Cardiac muscle cell (in vitro differentiated cells and primary cell): Measurements from ENCODE around the gene NARS2. TPM values are rescaled to one million over a fixed set of nuclear protein-coding genes. Genes with fewer than 3 reads are reported as not detected.

Source experiments
- DNase-seq, 2 donors: peaks; one replicate each; pipeline versions ENCODE4 v3.0.0 to v3.0.0-alpha.2; 2010 to 2017; ENCODE audit warnings: low read depth in 1 of 2, low spot score in 1 of 2
- H3K27ac ChIP-seq: fragments of 200-600 bp; sonication (generic); 2 replicates; pipeline ENCODE4 v1.5.1; 2016
- H3K27me3 ChIP-seq: fragments of 200-600 bp; sonication (generic); 2 replicates; pipeline ENCODE4 v1.6.0; 2016; ENCODE audit warnings: control low read depth
- H3K36me3 ChIP-seq: fragments of 200-600 bp; sonication (generic); 2 replicates; pipeline ENCODE4 v1.5.1; 2016; ENCODE audit warnings: control low read depth
- H3K4me1 ChIP-seq: fragments of 200-600 bp; sonication (generic); 2 replicates; pipeline ENCODE4 v1.8.1; 2017; ENCODE audit warnings: low read depth, mild to moderate bottlenecking, mixed run types
- H3K4me3 ChIP-seq: fragments of 200-600 bp; sonication (generic); 2 replicates; pipeline ENCODE4 v1.5.1; 2016; ENCODE audit warnings: mild to moderate bottlenecking
- H3K9me3 ChIP-seq: fragments of 200-600 bp; sonication (generic); 2 replicates; pipeline ENCODE4 v1.5.1; 2017; ENCODE audit warnings: low read depth, mild to moderate bottlenecking, control low read depth
- CTCF ChIP-seq: IDR thresholded peaks from 2 replicates; pipeline ENCODE4 v1.5.1; 2012; ENCODE audit warnings: low read depth, mild to moderate bottlenecking, low read length
- polyA plus RNA-seq: library from polyadenylated mRNA; unstranded; fragments of >200 nt; fragmentation: Nextera tagmentation; extraction: Ambion mirVana; gene quantifications from 2 replicates; pipeline ENCODE4 v1.2.1, GENCODE V29; 2016
- total RNA-seq: library from RNA; depleted of rRNA; stranded (reverse); fragments of >200 nt; gene quantifications from 2 replicates; pipeline ENCODE4 v1.2.3, GENCODE V29; 2016

The NARS2 gene
- total and polyA plus RNA-seq, 2 experiments from 2014 or later = 27.2 to 40.5 TPM

- TF ChIP-seq CTCF = no peak
- H3K4me3 ChIP-seq = no peak overlapping the region
These were observed 146.9 kb downstream of the NARS2 start for GRCh38 chr11:78427615-78428265.

GRCh38 chr11:78426845-78427244, 147.8 kb downstream of the NARS2 start:
- no peak overlapping the region for H3K27ac ChIP-seq
- no peaks in the 10 kb centered on the region for H3K36me3 ChIP-seq
- H3K9me3 ChIP-seq = no peaks in the 10 kb centered on the region
- no peak for DNase-seq
- peaks cover 18% of the 10 kb centered on the region for H3K4me1 ChIP-seq
- H3K27me3 ChIP-seq = no peaks in the 10 kb centered on the region
- TF ChIP-seq CTCF = no peak
- no peak overlapping the region for H3K4me3 ChIP-seq

More at GRCh38 chr11:78427615-78428265, 146.9 kb downstream of the NARS2 start:
- no peak for DNase-seq
- no peak overlapping the region for H3K27ac ChIP-seq
- no peaks in the 10 kb centered on the region for H3K27me3 ChIP-seq
- H3K36me3 ChIP-seq = no peaks in the 10 kb centered on the region
- peaks cover 23% of the 10 kb centered on the region for H3K4me1 ChIP-seq
- H3K9me3 ChIP-seq = no peaks in the 10 kb centered on the region

GRCh38 chr11:78425399-78426070, 149.1 kb downstream of the NARS2 start:
- TF ChIP-seq CTCF = no peak
- Histone ChIP-seq H3K27me3 (no peaks in the 10 kb centered on the region), H3K9me3 (no peaks in the 10 kb centered on the region), H3K27ac (no peak overlapping the region), H3K4me1 (peaks cover 25% of the 10 kb centered on the region), H3K4me3 (no peak overlapping the region), H3K36me3 (no peaks in the 10 kb centered on the region)
- DNase-seq = peak in 1 of 2 donors; percentile 10

- H3K4me3 ChIP-seq = no peak overlapping the region
- no peaks in the 10 kb centered on the region for H3K36me3 ChIP-seq
- DNase-seq = peak in 1 of 2 donors; percentile 82
- peaks cover 22% of the 10 kb centered on the region for H3K4me1 ChIP-seq
- no peak for TF ChIP-seq CTCF
- H3K27ac ChIP-seq = no peak overlapping the region
- H3K27me3 ChIP-seq = no peaks in the 10 kb centered on the region
- H3K9me3 ChIP-seq = no peaks in the 10 kb centered on the region
These were observed 150.1 kb downstream of the NARS2 start for GRCh38 chr11:78424334-78425270.

GRCh38 chr11:78423241-78423640, 151.4 kb downstream of the NARS2 start:
- H3K4me1 ChIP-seq = peaks cover 11% of the 10 kb centered on the region
- H3K4me3 ChIP-seq = no peak overlapping the region
- H3K9me3 ChIP-seq = no peaks in the 10 kb centered on the region
- no peak for DNase-seq
- TF ChIP-seq CTCF = no peak
- H3K36me3 ChIP-seq = no peaks in the 10 kb centered on the region
- no peak overlapping the region for H3K27ac ChIP-seq
- no peaks in the 10 kb centered on the region for H3K27me3 ChIP-seq
